OCI-LY7 (cell line): Measurements from ENCODE around the gene PUDP. TPM values are rescaled to one million over a fixed set of nuclear protein-coding genes. Genes with fewer than 3 reads are reported as not detected.
A peak's percentile ranks its signal among the peaks of the same experiment; 100 is the strongest.

Source experiments
- BruUV-seq: library from RNA; stranded (reverse); fragments of 400-500 nt; replicated peaks from 2 replicates; lab custom pipeline; 2021; lab: Mats Ljungman, UMichigan
- CTCF ChIA-PET: fragments of 300-600 bp; sonication (Branson Sonifier 250); formaldehyde crosslinking; loops from one replicate; lab custom pipeline; 2022; ENCODE audit warnings: antibody characterized with exemption; ENCODE audit not compliant: unreplicated experiment; lab: Charles Lee
- POLR2A ChIA-PET: fragments of 300-600 bp; sonication (Branson Sonifier 250); formaldehyde crosslinking; loops from one replicate; lab custom pipeline; 2022; ENCODE audit warnings: antibody characterized with exemption; lab: Charles Lee
- DNase-seq: peaks from one replicate; pipeline ENCODE4 v3.0.0-alpha.2; 2015; ENCODE audit warnings: low spot score
- H2AFZ ChIP-seq: fragments of 200-600 bp; sonication (generic), shearing (Covaris generic); 2 replicates; pipeline ENCODE4 v1.6.1; 2014; ENCODE audit warnings: mild to moderate bottlenecking, antibody characterized with exemption, low read length, moderate library complexity
- H3K27ac ChIP-seq: fragments of 200-600 bp; sonication (generic); 2 replicates; pipeline ENCODE4 v1.5.1; 2014; ENCODE audit warnings: mixed run types, low read depth, mild to moderate bottlenecking, moderate library complexity, low read length, inconsistent platforms; ENCODE audit not compliant: poor library complexity, severe bottlenecking
- H3K36me3 ChIP-seq: fragments of 200-600 bp; sonication (generic); 2 replicates; pipeline ENCODE4 v1.6.1; 2014; ENCODE audit warnings: mild to moderate bottlenecking, antibody characterized with exemption, low read length, moderate library complexity, mixed read lengths; ENCODE audit not compliant: insufficient read depth
- H3K4me1 ChIP-seq: fragments of 200-600 bp; sonication (generic); 2 replicates; pipeline ENCODE4 v1.5.1; 2014; ENCODE audit warnings: mild to moderate bottlenecking, low read length; ENCODE audit not compliant: insufficient read depth, poor library complexity, severe bottlenecking
- H3K4me2 ChIP-seq: fragments of 200-600 bp; sonication (generic); 2 replicates; pipeline ENCODE4 v1.6.1; 2014; ENCODE audit warnings: mild to moderate bottlenecking, low read length
- H3K4me3 ChIP-seq: fragments of 200-600 bp; sonication (generic); 2 replicates; pipeline ENCODE4 v1.5.1; 2014; ENCODE audit warnings: mild to moderate bottlenecking, low read depth, low read length; ENCODE audit not compliant: poor library complexity, severe bottlenecking
- H3K79me2 ChIP-seq: fragments of 200-600 bp; sonication (generic); 2 replicates; pipeline ENCODE4 v1.6.1; 2016; ENCODE audit warnings: low read depth, mild to moderate bottlenecking, low read length, moderate library complexity, mixed read lengths; ENCODE audit not compliant: insufficient read depth
- H3K9me2 ChIP-seq: fragments of 200-600 bp; sonication (generic); 2 replicates; pipeline ENCODE4 v1.6.1; 2016; ENCODE audit warnings: mild to moderate bottlenecking, low read length, mixed read lengths; ENCODE audit not compliant: insufficient read depth
- H3K9me3 ChIP-seq: fragments of 200-600 bp; sonication (generic); 2 replicates; pipeline ENCODE4 v1.6.1; 2014; ENCODE audit warnings: mild to moderate bottlenecking, mixed run types, low read length, mixed read lengths
- H4K20me1 ChIP-seq: fragments of 200-600 bp; sonication (generic); 2 replicates; pipeline ENCODE4 v1.6.1; 2014; ENCODE audit warnings: mild to moderate bottlenecking, antibody characterized with exemption, low read length, moderate library complexity, mixed read lengths; ENCODE audit not compliant: insufficient read depth
- CTCF ChIP-seq: fragments of 200-600 bp; sonication (generic); conservative IDR thresholded peaks from 2 replicates; pipeline ENCODE4 v1.5.1; 2014; ENCODE audit warnings: mild to moderate bottlenecking, antibody characterized with exemption, low read length, moderate library complexity, mixed read lengths
- EZH2phosphoT487 ChIP-seq: fragments of 200-600 bp; sonication (generic); IDR thresholded peaks from 2 replicates; pipeline ENCODE4 v1.6.1; 2018; ENCODE audit warnings: low read depth, borderline replicate concordance, mild to moderate bottlenecking, mixed run types, antibody characterized with exemption, low read length, moderate library complexity, mixed read lengths
- intact Hi-C: fragments of 100-400 bp; cut with micrococcal nuclease; formaldehyde crosslinking; loops from one replicate; pipeline ENCODE4 v1.10.0; 2022; ENCODE audit not compliant: unreplicated experiment
- total RNA-seq, 2 experiments: library from RNA; depleted of rRNA in 1 of 2; stranded (reverse); fragments of >200 nt in 1 of 2; shearing (Covaris generic) in 1 of 2; gene quantifications; 2 replicates each; pipeline ENCODE4 v1.2.3, GENCODE V29; 2014 to 2022

Gene PUDP
- total RNA-seq, 2 experiments from 2014 or later, result 8.8 to 25.7 TPM

DNA sequence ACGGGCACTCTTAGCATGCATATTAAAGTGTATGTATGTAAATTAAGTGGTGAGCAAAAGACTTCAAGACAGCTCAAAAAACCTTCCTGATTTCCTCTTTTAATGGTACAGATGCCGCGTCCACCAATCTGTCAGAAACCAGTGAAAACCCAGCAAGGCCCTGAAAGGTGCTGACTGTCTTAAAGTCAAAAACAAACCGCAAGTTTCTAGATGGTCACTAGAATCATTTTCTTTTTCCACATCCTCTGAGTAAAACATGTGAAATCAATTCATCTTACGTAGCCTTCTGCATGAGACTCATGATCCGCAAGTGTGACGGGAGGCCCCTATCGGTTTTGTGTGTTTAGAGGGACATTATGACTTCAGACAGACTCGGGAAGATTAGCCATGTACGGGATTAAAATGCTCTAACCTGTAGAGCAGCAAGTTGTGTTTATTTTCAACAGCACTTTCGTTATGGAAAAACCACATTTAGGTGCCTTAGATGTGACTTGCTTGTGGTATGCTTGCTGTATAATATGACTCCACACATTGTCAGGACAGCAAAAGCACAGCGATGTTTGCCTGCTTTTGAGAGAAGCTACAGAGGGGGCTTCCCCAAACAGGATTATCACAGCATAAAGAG, 88.6 kb downstream of the PUDP start:
- TF ChIP-seq EZH2phosphoT487 (no peak), CTCF (no peak)
- BruUV-seq, result no TSS peak
- ChIA-PET CTCF (interaction anchor here (1.5 kb wide), 1 partner anchor 14 kb away, joined by 3 read pairs; no protein-coding TSS in a partner anchor), POLR2A (no interaction called here)
- Histone ChIP-seq H3K36me3 (peaks cover 25% of the 10 kb centered on the region), H3K4me1 (peaks cover 22% of the 10 kb centered on the region), H2AFZ (no peak overlapping the region), H3K9me3 (no peaks in the 10 kb centered on the region), H3K4me3 (no peak overlapping the region), H3K79me2 (no peaks in the 10 kb centered on the region), H3K4me2 (no peak overlapping the region), H3K9me2 (no peaks in the 10 kb centered on the region), H4K20me1 (no peaks in the 10 kb centered on the region), H3K27ac (no peak overlapping the region)
- no peak for DNase-seq
- intact Hi-C loops, result no loop called here

DNA sequence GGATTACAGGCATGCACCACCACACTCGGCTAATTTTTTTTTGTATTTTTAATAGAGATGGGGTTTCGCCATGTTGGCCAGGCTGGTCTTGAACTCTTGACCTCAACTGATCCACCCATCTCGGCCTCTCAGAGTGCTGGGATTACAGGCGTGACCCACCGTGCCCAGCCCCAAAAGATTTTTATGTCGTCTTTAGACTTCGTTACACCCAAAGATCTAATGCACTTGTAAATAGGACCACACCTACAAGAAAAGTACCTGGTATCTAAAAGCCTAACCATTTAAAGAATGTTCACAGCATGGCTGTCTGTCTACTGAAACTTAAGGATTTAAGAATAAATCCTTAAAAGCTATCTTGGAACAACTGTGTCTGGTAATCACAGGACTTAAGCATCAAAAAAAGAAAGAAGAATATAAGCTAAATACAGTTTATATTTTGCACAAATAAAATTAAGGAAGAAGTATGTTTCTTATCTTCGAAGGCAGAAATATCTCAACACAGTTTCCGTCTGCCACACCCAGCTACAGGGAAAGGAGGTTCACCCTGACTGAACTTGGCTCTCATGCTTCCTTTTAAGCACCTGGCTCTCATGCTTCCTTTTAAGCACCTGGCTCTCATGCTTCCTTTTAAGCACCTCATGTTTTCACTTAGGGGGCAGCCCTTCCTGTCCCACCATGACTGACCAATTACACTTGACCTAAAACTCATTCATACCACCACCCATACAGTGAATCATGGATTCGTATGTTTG, 92.4 kb downstream of the PUDP start:
- H3K4me1 ChIP-seq, result peaks cover 22% of the 10 kb centered on the region
- no TSS peak for BruUV-seq
- TF ChIP-seq EZH2phosphoT487 (no peak), CTCF (no peak)
- peak overlapping the region; percentile 50 for H3K4me2 ChIP-seq
- CTCF ChIA-PET, result no interaction called here
- POLR2A ChIA-PET, result no interaction called here
- peak; percentile 55 for DNase-seq
- no peak overlapping the region for H2AFZ ChIP-seq
- H3K4me3 ChIP-seq, result no peak overlapping the region
- H3K9me3 ChIP-seq, result no peaks in the 10 kb centered on the region
- intact Hi-C loops, result no loop called here
- peaks cover 42% of the 10 kb centered on the region for H3K36me3 ChIP-seq
- peak overlapping the region; percentile 52 for H3K27ac ChIP-seq
- H4K20me1 ChIP-seq, result no peaks in the 10 kb centered on the region
- no peaks in the 10 kb centered on the region for H3K79me2 ChIP-seq
- H3K9me2 ChIP-seq, result no peaks in the 10 kb centered on the region
